ENCODE measurements around the gene ADM5. TPM values are rescaled to one million over a fixed set of nuclear protein-coding genes. Genes with fewer than 3 reads are reported as not detected.

Gene ADM5
- total RNA-seq, 4 donors from 2014 or later: 0.83 to 4.1 (median 2.5) TPM

DNA sequence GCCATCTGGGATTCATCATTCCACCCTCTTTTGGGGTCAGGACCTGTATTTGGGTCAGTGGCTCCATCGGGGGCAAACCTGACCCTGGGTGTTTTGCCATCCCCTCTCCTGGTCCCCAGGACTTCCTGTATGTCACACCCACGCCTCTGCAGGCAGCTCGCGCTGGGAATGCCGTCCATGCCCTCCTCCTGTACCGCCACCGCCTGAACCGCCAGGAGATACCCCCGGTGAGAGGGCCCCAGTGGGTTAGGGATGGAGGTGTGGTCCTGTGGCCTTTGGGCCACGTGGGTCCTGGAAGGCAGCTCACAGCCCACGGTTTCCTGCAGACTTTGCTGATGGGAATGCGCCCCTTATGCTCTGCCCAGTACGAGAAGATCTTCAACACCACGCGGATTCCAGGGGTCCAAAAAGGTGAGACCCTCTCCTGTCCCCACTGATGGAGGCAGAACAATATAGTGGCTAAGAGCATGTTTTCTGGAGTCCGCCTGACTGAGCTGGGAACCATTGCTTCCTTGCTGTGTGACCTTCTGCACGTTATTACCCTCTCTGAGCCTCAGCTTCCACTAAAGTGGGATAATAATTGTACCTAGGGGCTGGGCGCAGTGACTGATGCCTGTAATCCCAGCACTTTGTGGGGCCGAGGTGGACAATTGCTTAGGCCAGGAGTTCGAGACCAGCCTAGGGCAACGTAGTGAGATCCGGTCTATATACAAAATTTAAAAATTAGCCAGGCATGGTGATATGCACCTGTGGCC, 15.7 kb downstream of the ADM5 start:
- no peaks in the 10 kb centered on the region for H3K4me1 ChIP-seq
- DNase-seq (ENCODE audit: extremely low spot score): no peak
- H3K4me3 ChIP-seq: no peak overlapping the region
- peaks cover 0 to 6% (median 0%) of the 10 kb centered on the region in 4 donors for H3K27me3 ChIP-seq
- 94% methylated on average over 18 of the region's 22 CpGs for WGBS
- intact Hi-C loops (cut with DNase I): no loop called here
- H3K9me3 ChIP-seq: no peaks in the 10 kb centered on the region
- H3K27ac ChIP-seq (replicated peaks in 1 of 4): no peak overlapping the region
- no peak for TF ChIP-seq POLR2AphosphoS5 (IDR thresholded peaks at IDR 0.05)
- TF ChIP-seq, protein P1, sequence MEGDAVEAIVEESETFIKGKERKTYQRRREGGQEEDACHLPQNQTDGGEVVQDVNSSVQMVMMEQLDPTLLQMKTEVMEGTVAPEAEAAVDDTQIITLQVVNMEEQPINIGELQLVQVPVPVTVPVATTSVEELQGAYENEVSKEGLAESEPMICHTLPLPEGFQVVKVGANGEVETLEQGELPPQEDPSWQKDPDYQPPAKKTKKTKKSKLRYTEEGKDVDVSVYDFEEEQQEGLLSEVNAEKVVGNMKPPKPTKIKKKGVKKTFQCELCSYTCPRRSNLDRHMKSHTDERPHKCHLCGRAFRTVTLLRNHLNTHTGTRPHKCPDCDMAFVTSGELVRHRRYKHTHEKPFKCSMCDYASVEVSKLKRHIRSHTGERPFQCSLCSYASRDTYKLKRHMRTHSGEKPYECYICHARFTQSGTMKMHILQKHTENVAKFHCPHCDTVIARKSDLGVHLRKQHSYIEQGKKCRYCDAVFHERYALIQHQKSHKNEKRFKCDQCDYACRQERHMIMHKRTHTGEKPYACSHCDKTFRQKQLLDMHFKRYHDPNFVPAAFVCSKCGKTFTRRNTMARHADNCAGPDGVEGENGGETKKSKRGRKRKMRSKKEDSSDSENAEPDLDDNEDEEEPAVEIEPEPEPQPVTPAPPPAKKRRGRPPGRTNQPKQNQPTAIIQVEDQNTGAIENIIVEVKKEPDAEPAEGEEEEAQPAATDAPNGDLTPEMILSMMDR (IDR thresholded peaks at IDR 0.05): no peak
- peaks cover 0 to 3% (median 0%) of the 10 kb centered on the region in 4 donors for H3K36me3 ChIP-seq

DNA sequence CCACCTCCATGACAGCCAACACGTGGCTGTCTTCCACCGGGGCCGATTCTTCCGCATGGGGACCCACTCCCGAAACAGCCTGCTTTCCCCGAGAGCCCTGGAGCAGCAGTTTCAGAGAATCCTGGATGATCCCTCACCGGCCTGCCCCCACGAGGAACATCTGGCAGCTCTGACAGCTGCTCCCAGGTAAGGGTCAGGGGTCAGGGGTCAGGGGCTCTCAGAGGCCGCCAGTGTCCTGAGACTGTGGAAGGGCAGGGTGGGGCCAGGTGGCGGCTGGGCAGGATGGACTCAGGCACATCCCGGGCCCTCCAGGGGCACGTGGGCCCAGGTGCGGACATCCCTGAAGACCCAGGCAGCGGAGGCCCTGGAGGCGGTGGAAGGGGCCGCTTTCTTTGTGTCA, 16.5 kb downstream of the ADM5 start:
- no peak overlapping the region for H3K4me3 ChIP-seq

DNA sequence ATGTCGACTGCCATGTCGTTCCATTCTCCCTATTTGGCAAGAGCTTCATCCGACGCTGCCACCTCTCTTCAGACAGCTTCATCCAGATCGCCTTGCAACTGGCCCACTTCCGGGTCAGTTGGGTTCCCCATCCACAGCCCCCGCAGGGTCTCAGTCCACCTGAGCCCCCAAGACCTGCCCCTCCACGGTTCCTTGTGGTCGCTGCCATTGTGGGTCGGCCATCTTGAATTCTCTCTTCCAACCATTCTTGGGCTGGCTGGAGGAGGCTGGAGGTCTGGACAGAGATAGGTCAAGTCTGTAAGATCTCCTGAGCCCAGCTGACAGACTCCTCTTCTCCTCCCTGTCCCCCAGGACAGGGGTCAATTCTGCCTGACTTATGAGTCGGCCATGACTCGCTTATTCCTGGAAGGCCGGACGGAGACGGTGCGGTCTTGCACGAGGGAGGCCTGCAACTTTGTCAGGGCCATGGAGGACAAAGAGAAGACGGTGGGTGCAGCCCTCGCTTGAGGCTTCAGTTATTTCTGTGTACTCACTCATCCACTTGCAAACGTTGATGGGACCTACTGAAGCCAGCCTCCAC, 21.1 kb downstream of the ADM5 start:
- H3K9me3 ChIP-seq: no peaks in the 10 kb centered on the region
- H3K27me3 ChIP-seq: no peaks in the 10 kb centered on the region
- no peak overlapping the region for H3K27ac ChIP-seq (replicated peaks in 1 of 4)
- intact Hi-C loops (cut with DNase I): no loop called here
- TF ChIP-seq, protein P1 (IDR thresholded peaks at IDR 0.05): no peak
- TF ChIP-seq POLR2AphosphoS5 (IDR thresholded peaks at IDR 0.05) (no peak), POLR2A (IDR thresholded peaks at IDR 0.05; ENCODE audit: low read depth) (no peak), EP300 (IDR thresholded peaks at IDR 0.05) (no peak)
- 86% methylated on average over 20 of the region's 20 CpGs for WGBS
- H3K4me3 ChIP-seq: no peak overlapping the region
- no peak for DNase-seq (ENCODE audit: extremely low spot score)
- H3K4me1 ChIP-seq: no peaks in the 10 kb centered on the region
- H3K36me3 ChIP-seq: peaks cover 0 to 3% (median 0%) of the 10 kb centered on the region in 4 donors

More for the DNA sequence above, 16.5 kb downstream of the ADM5 start:
- no peak for DNase-seq (ENCODE audit: extremely low spot score)
- Histone ChIP-seq H3K27me3 (peaks cover 0 to 6% (median 0%) of the 10 kb centered on the region in 4 donors), H3K36me3 (peaks cover 0 to 3% (median 0%) of the 10 kb centered on the region in 4 donors), H3K9me3 (no peaks in the 10 kb centered on the region), H3K4me1 (no peaks in the 10 kb centered on the region), H3K27ac (replicated peaks in 1 of 4) (no peak overlapping the region)
- 89% methylated on average over 14 of the region's 16 CpGs for WGBS
- TF ChIP-seq EP300 (IDR thresholded peaks at IDR 0.05) (no peak), POLR2AphosphoS5 (IDR thresholded peaks at IDR 0.05) (no peak)
- intact Hi-C loops (cut with DNase I): no loop called here

DNA sequence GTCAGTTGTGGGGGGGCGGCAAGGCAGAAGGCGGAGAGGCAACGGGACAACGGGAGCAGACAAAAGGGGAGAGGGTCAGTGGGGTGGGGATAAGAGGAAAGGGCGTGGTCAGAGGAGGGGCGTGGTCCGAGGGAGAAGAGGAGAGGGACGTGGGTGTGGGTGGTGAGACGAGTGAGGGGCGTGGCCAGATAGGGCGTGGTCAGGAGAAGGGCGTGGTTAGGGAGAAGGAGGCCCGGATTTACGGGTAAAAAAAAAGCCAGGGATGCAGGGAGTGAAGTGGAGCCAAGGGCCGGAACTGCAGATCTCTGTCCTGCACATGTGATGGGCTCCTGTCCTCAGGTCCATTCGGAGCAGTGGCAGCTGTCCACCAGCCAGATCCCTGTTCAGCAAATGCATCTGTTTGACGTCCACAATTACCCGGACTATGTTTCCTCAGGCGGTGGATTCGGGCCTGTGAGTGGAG, 23.0 kb downstream of the ADM5 start:
- Histone ChIP-seq H3K27me3 (no peaks in the 10 kb centered on the region), H3K4me1 (peaks cover 0 to 3% (median 0%) of the 10 kb centered on the region in 4 donors), H3K9me3 (no peaks in the 10 kb centered on the region), H3K36me3 (no peaks in the 10 kb centered on the region), H3K27ac (replicated peaks in 1 of 4) (no peak overlapping the region), H3K4me3 (no peak overlapping the region)
- TF ChIP-seq EP300 (IDR thresholded peaks at IDR 0.05) (no peak), POLR2AphosphoS5 (IDR thresholded peaks at IDR 0.05) (no peak), POLR2A (IDR thresholded peaks at IDR 0.05; ENCODE audit: low read depth) (no peak)
- TF ChIP-seq, protein P1 (IDR thresholded peaks at IDR 0.05): no peak
- intact Hi-C loops (cut with DNase I): no loop called here
- DNase-seq (ENCODE audit: extremely low spot score): no peak
- WGBS: 51% methylated on average over 20 of the region's 20 CpGs

DNA sequence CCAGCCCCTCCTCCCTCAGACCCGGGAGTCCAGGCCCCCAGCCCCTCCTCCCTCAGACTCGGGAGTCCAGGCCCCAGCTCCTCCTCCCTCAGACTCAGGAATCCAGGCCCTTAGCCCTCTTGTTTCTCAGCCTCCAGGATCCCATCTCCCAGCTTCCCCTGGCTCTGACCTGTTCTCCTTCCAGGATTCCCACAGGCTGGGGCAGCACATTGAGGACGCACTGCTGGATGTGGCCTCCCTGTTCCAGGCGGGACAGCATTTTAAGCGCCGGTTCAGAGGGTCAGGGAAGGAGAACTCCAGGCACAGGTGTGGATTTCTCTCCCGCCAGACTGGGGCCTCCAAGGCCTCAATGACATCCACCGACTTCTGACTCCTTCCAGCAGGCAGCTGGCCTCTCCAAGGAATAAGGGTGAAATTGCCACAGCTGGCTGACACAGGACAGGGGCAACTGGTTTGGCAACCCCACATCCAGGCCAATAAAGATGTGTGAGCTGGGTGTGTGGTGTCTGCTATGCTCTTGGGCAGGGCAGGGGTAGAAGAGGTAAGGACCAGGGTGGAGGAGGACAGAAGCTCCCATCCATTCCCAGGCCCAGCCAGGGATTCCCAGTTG, 23.9 kb downstream of the ADM5 start:
- intact Hi-C loops (cut with DNase I): no loop called here
- peaks cover 0 to 11% (median 0%) of the 10 kb centered on the region in 4 donors for H3K4me1 ChIP-seq
- no peaks in the 10 kb centered on the region for H3K36me3 ChIP-seq
- no peak for TF ChIP-seq POLR2AphosphoS5 (IDR thresholded peaks at IDR 0.05)
- DNase-seq (ENCODE audit: extremely low spot score): no peak
- H3K27me3 ChIP-seq: no peaks in the 10 kb centered on the region
- H3K4me3 ChIP-seq: no peak overlapping the region
- WGBS: 74% methylated on average over 6 of the region's 8 CpGs
- H3K27ac ChIP-seq (replicated peaks in 1 of 4): no peak overlapping the region
- no peaks in the 10 kb centered on the region for H3K9me3 ChIP-seq
